KMS-11 (cell line): ENCODE data around the gene PREP.

Experiments used
- H2AFZ ChIP-seq: fragments of 200-600 bp; sonication (generic); 2 replicates; pipeline ENCODE4 v1.6.1; 2016; ENCODE audit warnings: antibody characterized with exemption, mixed run types, low read depth
- H3K27ac ChIP-seq: fragments of 200-600 bp; sonication (generic); 2 replicates; pipeline ENCODE4 v1.6.1; 2016; ENCODE audit warnings: mild to moderate bottlenecking, mixed run types
- H3K27me3 ChIP-seq: fragments of 200-600 bp; sonication (generic); 2 replicates; pipeline ENCODE4 v1.6.1; 2017; ENCODE audit warnings: mild to moderate bottlenecking, low read depth, mixed run types, moderate library complexity; ENCODE audit not compliant: insufficient read depth
- H3K36me3 ChIP-seq: fragments of 200-600 bp; sonication (generic); 2 replicates; pipeline ENCODE4 v1.6.1; 2017; ENCODE audit warnings: mild to moderate bottlenecking, mixed run types; ENCODE audit not compliant: insufficient read depth
- H3K4me1 ChIP-seq: fragments of 200-600 bp; sonication (generic); 2 replicates; pipeline ENCODE4 v1.6.1; 2016; ENCODE audit warnings: mild to moderate bottlenecking, low read depth, mixed run types; ENCODE audit not compliant: poor library complexity, severe bottlenecking
- H3K4me2 ChIP-seq: fragments of 200-600 bp; sonication (generic); 2 replicates; pipeline ENCODE4 v1.7.0; 2016; ENCODE audit warnings: mild to moderate bottlenecking, mixed run types
- H3K4me3 ChIP-seq: fragments of 200-600 bp; sonication (generic); IDR thresholded peaks from 2 replicates; pipeline ENCODE4 v1.6.1; 2017; ENCODE audit warnings: low read depth, low read length, mixed read lengths; ENCODE audit not compliant: insufficient read depth
- H3K79me2 ChIP-seq: fragments of 200-600 bp; sonication (generic); 2 replicates; pipeline ENCODE4 v1.6.1; 2016; ENCODE audit warnings: low read depth, mixed run types; ENCODE audit not compliant: insufficient read depth
- H3K9ac ChIP-seq: fragments of 200-600 bp; sonication (generic); 2 replicates; pipeline ENCODE4 v1.6.1; 2016; ENCODE audit warnings: mild to moderate bottlenecking, mixed run types
- H4K20me1 ChIP-seq: fragments of 200-600 bp; sonication (generic); 2 replicates; pipeline ENCODE4 v1.6.1; 2016; ENCODE audit warnings: mild to moderate bottlenecking, mixed run types; ENCODE audit not compliant: insufficient read depth
- CTCF ChIP-seq: fragments of 200-600 bp; sonication (generic); conservative IDR thresholded peaks from 2 replicates; pipeline ENCODE4 v1.6.1; 2017; ENCODE audit warnings: low read depth, mild to moderate bottlenecking, antibody characterized with exemption, low read length, moderate library complexity, mixed read lengths

PREP gene

GRCh38 chr6:105370351-105370750 is 32.5 kb downstream of the PREP start:
- Histone ChIP-seq H3K4me3 (no peak overlapping the region), H3K36me3 (no peaks in the 10 kb centered on the region), H3K4me1 (no peaks in the 10 kb centered on the region), H3K4me2 (no peak overlapping the region), H2AFZ (no peak overlapping the region), H4K20me1 (no peaks in the 10 kb centered on the region), H3K27ac (no peak overlapping the region), H3K9ac (no peak overlapping the region), H3K79me2 (no peaks in the 10 kb centered on the region), H3K27me3 (no peaks in the 10 kb centered on the region)
- no peak for TF ChIP-seq CTCF

- H3K4me2 ChIP-seq = no peak overlapping the region
- H4K20me1 ChIP-seq = no peaks in the 10 kb centered on the region
- H3K4me1 ChIP-seq = no peaks in the 10 kb centered on the region
- no peak overlapping the region for H3K27ac ChIP-seq
- H3K27me3 ChIP-seq = no peaks in the 10 kb centered on the region
- H3K36me3 ChIP-seq = no peaks in the 10 kb centered on the region
- H3K9ac ChIP-seq = no peak overlapping the region
- TF ChIP-seq CTCF = no peak
- no peaks in the 10 kb centered on the region for H3K79me2 ChIP-seq
- no peak overlapping the region for H2AFZ ChIP-seq
- H3K4me3 ChIP-seq = no peak overlapping the region
Measured at GRCh38 chr6:105369145-105369544, 33.7 kb downstream of the PREP start.

- H2AFZ ChIP-seq = no peak overlapping the region
- no peak overlapping the region for H3K27ac ChIP-seq
- no peaks in the 10 kb centered on the region for H3K27me3 ChIP-seq
- TF ChIP-seq CTCF = no peak
- H3K36me3 ChIP-seq = no peaks in the 10 kb centered on the region
- no peak overlapping the region for H3K9ac ChIP-seq
- H4K20me1 ChIP-seq = no peaks in the 10 kb centered on the region
- peaks cover 12% of the 10 kb centered on the region for H3K4me1 ChIP-seq
- no peaks in the 10 kb centered on the region for H3K79me2 ChIP-seq
- H3K4me3 ChIP-seq = no peak overlapping the region
- H3K4me2 ChIP-seq = no peak overlapping the region
Measured at GRCh38 chr6:105364243-105364642, 38.6 kb downstream of the PREP start.

- TF ChIP-seq CTCF = no peak
- Histone ChIP-seq H3K36me3 (no peaks in the 10 kb centered on the region), H4K20me1 (no peaks in the 10 kb centered on the region), H3K27ac (no peak overlapping the region), H3K4me1 (peaks cover 16% of the 10 kb centered on the region), H2AFZ (no peak overlapping the region), H3K4me3 (no peak overlapping the region), H3K27me3 (no peaks in the 10 kb centered on the region), H3K79me2 (no peaks in the 10 kb centered on the region), H3K9ac (no peak overlapping the region), H3K4me2 (no peak overlapping the region)
Measured at GRCh38 chr6:105363100-105363754, 39.7 kb downstream of the PREP start.
